Mesenchymal stem cell (in vitro differentiated cells and primary cell): Measurements from ENCODE around the gene SULF2.

ENCODE experiments used
- DNase-seq: peaks from one replicate; pipeline ENCODE4 v3.0.0-alpha.2; 2013
- H2AFZ ChIP-seq: one replicate; pipeline ENCODE4 v1.6.1; 2013; ENCODE audit warnings: low read depth, mild to moderate bottlenecking, control low read depth, inconsistent platforms, low read length, moderate library complexity
- H2AK5ac ChIP-seq: 2 replicates; pipeline ENCODE4 v1.6.1; 2013; ENCODE audit warnings: low read length, moderate library complexity, mild to moderate bottlenecking, inconsistent platforms; ENCODE audit not compliant: severe bottlenecking
- H2BK120ac ChIP-seq: one replicate; pipeline ENCODE4 v1.6.1; 2013; ENCODE audit warnings: low read depth, mild to moderate bottlenecking, inconsistent platforms, low read length, moderate library complexity
- H2BK12ac ChIP-seq, 2 experiments: one replicate each; pipeline ENCODE4 v1.6.1; 2013; ENCODE audit warnings: inconsistent platforms in 2 of 2, low read length in 2 of 2, mild to moderate bottlenecking in 2 of 2, moderate library complexity in 2 of 2, control low read depth in 1 of 2
- H2BK15ac ChIP-seq: one replicate; pipeline ENCODE4 v1.6.1; 2013; ENCODE audit warnings: mild to moderate bottlenecking, low read depth, inconsistent platforms; ENCODE audit not compliant: poor library complexity, severe bottlenecking
- H2BK5ac ChIP-seq: 2 replicates; pipeline ENCODE4 v1.6.1; 2013; ENCODE audit warnings: low read depth, mild to moderate bottlenecking, low read length, control low read depth, inconsistent platforms; ENCODE audit not compliant: poor library complexity, severe bottlenecking
- H3K14ac ChIP-seq, 2 experiments: one replicate each; pipeline ENCODE4 v1.6.1; 2013; ENCODE audit warnings: inconsistent platforms in 2 of 2, low read length in 2 of 2, control low read depth in 1 of 2, mild to moderate bottlenecking in 1 of 2, moderate library complexity in 1 of 2
- H3K18ac ChIP-seq, 2 experiments: one replicate each; pipeline ENCODE4 v1.6.1; 2013; ENCODE audit warnings: inconsistent platforms in 2 of 2, low read length in 2 of 2, control low read depth in 1 of 2, low read depth in 1 of 2, mild to moderate bottlenecking in 1 of 2
- H3K23ac ChIP-seq, 2 experiments: one replicate each; pipeline ENCODE4 v1.6.1; 2013; ENCODE audit warnings: inconsistent platforms in 2 of 2, low read length in 2 of 2, mild to moderate bottlenecking in 2 of 2, moderate library complexity in 2 of 2, control low read depth in 1 of 2
- H3K27ac ChIP-seq: 2 replicates; pipeline ENCODE4 v1.5.1; 2013; ENCODE audit warnings: mild to moderate bottlenecking, moderate library complexity, low read length, control low read depth, inconsistent platforms; ENCODE audit not compliant: poor library complexity, severe bottlenecking
- H3K27me3 ChIP-seq, 2 experiments: 2 replicates each; pipeline versions ENCODE4 v1.6.1 to v1.7.0; 2013; ENCODE audit warnings: low read length in 2 of 2, mild to moderate bottlenecking in 2 of 2, moderate library complexity in 2 of 2, control low read depth in 1 of 2, inconsistent platforms in 1 of 2; ENCODE audit not compliant: control insufficient read depth in 1 of 2, insufficient read depth in 1 of 2
- H3K36me3 ChIP-seq, 2 experiments: 2 replicates each; pipeline versions ENCODE4 v1.6.1 to v1.7.0; 2013; ENCODE audit warnings: low read length in 2 of 2, control low read depth in 1 of 2, inconsistent platforms in 1 of 2, low read depth in 1 of 2, mild to moderate bottlenecking in 1 of 2; ENCODE audit not compliant: insufficient read depth in 2 of 2, control insufficient read depth in 1 of 2
- H3K4ac ChIP-seq, 2 experiments: one replicate each; pipeline ENCODE4 v1.6.1; 2013; ENCODE audit warnings: inconsistent platforms in 2 of 2, low read length in 2 of 2, mild to moderate bottlenecking in 2 of 2, moderate library complexity in 2 of 2, control low read depth in 1 of 2, low read depth in 1 of 2
- H3K4me1 ChIP-seq: 2 replicates; pipeline ENCODE4 v1.6.1; 2013; ENCODE audit warnings: low read depth, low read length, control low read depth; ENCODE audit not compliant: control insufficient read depth, insufficient read depth
- H3K4me2 ChIP-seq: 2 replicates; pipeline ENCODE4 v1.6.1; 2013; ENCODE audit warnings: low read length, mild to moderate bottlenecking, inconsistent platforms; ENCODE audit not compliant: poor library complexity, severe bottlenecking
- H3K4me3 ChIP-seq, 2 experiments: 2 replicates each; pipeline versions ENCODE4 v1.5.1 to v1.7.0; 2013; ENCODE audit warnings: low read length in 2 of 2, mild to moderate bottlenecking in 2 of 2, control low read depth in 1 of 2, low read depth in 1 of 2; ENCODE audit not compliant: insufficient read depth in 1 of 2
- H3K79me1 ChIP-seq: replicated peaks from 2 replicates; pipeline ENCODE4 v1.6.1; 2013; ENCODE audit warnings: mild to moderate bottlenecking, control low read depth, low read length, inconsistent platforms; ENCODE audit not compliant: poor library complexity, severe bottlenecking
- H3K9ac ChIP-seq: 2 replicates; pipeline ENCODE4 v1.7.0; 2013; ENCODE audit warnings: mild to moderate bottlenecking, low read length, moderate library complexity
- H3K9me3 ChIP-seq: 2 replicates; pipeline ENCODE4 v1.7.0; 2013; ENCODE audit warnings: mild to moderate bottlenecking, low read length; ENCODE audit not compliant: control insufficient read depth
- H4K8ac ChIP-seq: one replicate; pipeline ENCODE4 v1.6.1; 2013; ENCODE audit warnings: inconsistent platforms, mild to moderate bottlenecking, low read length, moderate library complexity
- H4K91ac ChIP-seq: one replicate; pipeline ENCODE4 v1.6.1; 2013; ENCODE audit warnings: mild to moderate bottlenecking, low read length, inconsistent platforms
- WGBS: methylation state at CpG from one replicate; pipeline ENCODE4 v1.1.7; 2013; ENCODE audit warnings: mixed read lengths; 5-methylcytosine and 5-hydroxymethylcytosine counted together

SULF2 gene

GRCh38 chr20:47719211-47719610, 66.1 kb downstream of the SULF2 start:
- Histone ChIP-seq H3K36me3 (peaks cover 0 to 7% of the 10 kb centered on the region in 2 experiments), H2AFZ (no peak overlapping the region), H2BK12ac (no peak overlapping the region), H3K23ac (peak overlapping the region in 1 of 2 experiments; percentile 23), H3K18ac (no peak overlapping the region), H2BK15ac (no peak overlapping the region), H3K9ac (no peak overlapping the region), H3K9me3 (no peaks in the 10 kb centered on the region), H3K14ac (no peak overlapping the region), H4K8ac (no peak overlapping the region), H2BK5ac (no peak overlapping the region), H3K27ac (no peak overlapping the region), H3K27me3 (peaks cover 5 to 13% of the 10 kb centered on the region in 2 experiments), H3K4me3 (no peak overlapping the region), H4K91ac (no peak overlapping the region), H3K4me1 (peaks cover 2% of the 10 kb centered on the region), H3K4ac (no peak overlapping the region), H2AK5ac (no peak overlapping the region), H3K79me1 (no peaks in the 10 kb centered on the region), H3K4me2 (no peak overlapping the region), H2BK120ac (no peak overlapping the region)
- 82% methylated on average over 4 of the region's 4 CpGs for WGBS
- DNase-seq, result no peak

GRCh38 chr20:47718398-47718797, 66.9 kb downstream of the SULF2 start:
- no peak overlapping the region for H2BK5ac ChIP-seq
- no peak overlapping the region for H2AFZ ChIP-seq
- H3K27me3 ChIP-seq, result peaks cover 10 to 16% of the 10 kb centered on the region in 2 experiments
- H3K14ac ChIP-seq, result no peak overlapping the region
- no peak for DNase-seq
- peaks cover 2% of the 10 kb centered on the region for H3K4me1 ChIP-seq
- H3K27ac ChIP-seq, result no peak overlapping the region
- no peak overlapping the region for H3K4ac ChIP-seq
- no peaks in the 10 kb centered on the region for H3K9me3 ChIP-seq
- no peaks in the 10 kb centered on the region for H3K79me1 ChIP-seq
- no peak overlapping the region for H2BK12ac ChIP-seq
- no peak overlapping the region for H4K8ac ChIP-seq
- 86% methylated on average over 4 of the region's 4 CpGs for WGBS
- H4K91ac ChIP-seq, result no peak overlapping the region
- H3K4me2 ChIP-seq, result no peak overlapping the region
- H3K4me3 ChIP-seq, result no peak overlapping the region
- no peak overlapping the region for H2BK120ac ChIP-seq
- H3K18ac ChIP-seq, result no peak overlapping the region
- H2BK15ac ChIP-seq, result no peak overlapping the region
- H3K23ac ChIP-seq, result no peak overlapping the region
- H2AK5ac ChIP-seq, result no peak overlapping the region
- H3K36me3 ChIP-seq, result peaks cover 0 to 12% of the 10 kb centered on the region in 2 experiments
- no peak overlapping the region for H3K9ac ChIP-seq

GRCh38 chr20:47717421-47717820, 67.9 kb downstream of the SULF2 start:
- Histone ChIP-seq H3K27ac (no peak overlapping the region), H3K14ac (no peak overlapping the region), H3K9me3 (no peaks in the 10 kb centered on the region), H3K4me3 (no peak overlapping the region), H3K23ac (no peak overlapping the region), H2AFZ (no peak overlapping the region), H3K4me1 (peaks cover 2% of the 10 kb centered on the region), H3K36me3 (peaks cover 0 to 12% of the 10 kb centered on the region in 2 experiments), H2BK15ac (no peak overlapping the region), H3K27me3 (peaks cover 14 to 19% of the 10 kb centered on the region in 2 experiments), H2AK5ac (no peak overlapping the region), H3K18ac (no peak overlapping the region), H3K4ac (no peak overlapping the region), H3K4me2 (no peak overlapping the region), H3K79me1 (no peaks in the 10 kb centered on the region), H4K91ac (no peak overlapping the region), H2BK120ac (no peak overlapping the region), H3K9ac (no peak overlapping the region), H4K8ac (peak overlapping the region; percentile 2), H2BK12ac (no peak overlapping the region), H2BK5ac (no peak overlapping the region)
- WGBS, result 90% methylated on average over 10 of the region's 10 CpGs
- DNase-seq, result no peak

GRCh38 chr20:47713878-47714450, 71.3 kb downstream of the SULF2 start:
- Histone ChIP-seq H3K4ac (no peak overlapping the region), H2BK5ac (no peak overlapping the region), H2BK120ac (no peak overlapping the region), H3K9ac (peak overlapping the region; percentile 70), H3K27me3 (peaks cover 37 to 39% of the 10 kb centered on the region in 2 experiments), H3K79me1 (no peaks in the 10 kb centered on the region), H3K18ac (no peak overlapping the region), H2BK15ac (no peak overlapping the region), H2AK5ac (no peak overlapping the region), H2BK12ac (no peak overlapping the region), H4K91ac (no peak overlapping the region), H3K4me1 (peaks cover 4% of the 10 kb centered on the region), H3K36me3 (peaks cover 0 to 17% of the 10 kb centered on the region in 2 experiments), H3K4me3 (peak overlapping the region in 1 of 2 experiments; percentile 63), H3K27ac (no peak overlapping the region), H3K9me3 (no peaks in the 10 kb centered on the region), H3K14ac (peak overlapping the region in 1 of 2 experiments; percentile 57), H4K8ac (no peak overlapping the region), H3K4me2 (no peak overlapping the region), H2AFZ (no peak overlapping the region), H3K23ac (no peak overlapping the region)
- 89% methylated on average over 26 of the region's 26 CpGs for WGBS
- no peak for DNase-seq
